Activated T-helper 1 cell treated with anti-CD3 and anti-CD28 coated beads, Interleukin-12 subunit alpha, Interleukin-12 subunit beta, Interleukin-2, Interleukin-4 antibody, amounts not matched to agents 30 ng/mL and 10 ng/mL and 1 ng/mL, durations not matched to agents 14 hours and 24 hours and 36 hours (primary cell): Measurements from ENCODE around the gene SCAMP3. TPM values are rescaled to one million over a fixed set of nuclear protein-coding genes. Genes with fewer than 3 reads are reported as not detected.

Source experiments
- DNase-seq: peaks from one replicate; pipeline ENCODE4 v3.0.0; 2021; ENCODE audit warnings: low spot score
- H3K27ac Mint-ChIP-seq: one replicate; pipeline ENCODE4 v1.8.0; 2021; ENCODE audit warnings: mild to moderate bottlenecking, mixed read lengths
- H3K27me3 Mint-ChIP-seq: one replicate; pipeline ENCODE4 v1.8.0; 2022; ENCODE audit warnings: mild to moderate bottlenecking, moderate library complexity, mixed read lengths; ENCODE audit not compliant: insufficient read depth
- H3K36me3 Mint-ChIP-seq: one replicate; pipeline ENCODE4 v1.8.0; 2021; ENCODE audit warnings: low read depth, mixed read lengths
- H3K4me1 Mint-ChIP-seq: one replicate; pipeline ENCODE4 v1.8.0; 2021; ENCODE audit warnings: low read depth, mixed read lengths
- H3K4me3 Mint-ChIP-seq: one replicate; pipeline ENCODE4 v1.8.0; 2021; ENCODE audit warnings: mild to moderate bottlenecking, moderate library complexity, mixed read lengths
- H3K9me3 Mint-ChIP-seq: one replicate; pipeline ENCODE4 v1.8.0; 2021; ENCODE audit warnings: mixed read lengths
- intact Hi-C: fragments of 100-400 bp; cut with micrococcal nuclease; formaldehyde crosslinking; loops from one replicate; pipeline ENCODE4 v1.15.1; 2024
- total RNA-seq: library from RNA; stranded (reverse); gene quantifications from 2 replicates; pipeline ENCODE4 v1.2.3, GENCODE V29; 2022

SCAMP3 gene
- total RNA-seq: 147 and 168 TPM in 2 replicates

- peak; percentile 88 for DNase-seq
- Mint-ChIP-seq H3K27ac (peak within 1 kb of the TSS; percentile 88), H3K36me3 (peaks cover 56% of the 10 kb centered on the region), H3K4me3 (peak within 1 kb of the TSS; percentile 90), H3K9me3 (no peaks in the 10 kb centered on the region), H3K4me1 (peaks cover 38% of the 10 kb centered on the region), H3K27me3 (no peaks in the 10 kb centered on the region)
- intact Hi-C loops: loop anchor here (1.0 to 5.0 kb wide), 10 partner anchors 11 to 595 kb away; partner anchors contain the start of genes CLK2, DAP3, FDPS and GON4L
Observed at GRCh38 chr1:155261852-155262673, at the start of gene SCAMP3. SCAMP3 (minus strand) TSS chr1:155262360; CDS start chr1:155262151, 209 bp downstream.

GRCh38 chr1:155309423-155310021 is 47.4 kb upstream of the SCAMP3 start:
- peak overlapping the region; percentile 92 for H3K4me3 Mint-ChIP-seq
- no peak for DNase-seq
- H3K9me3 Mint-ChIP-seq: no peaks in the 10 kb centered on the region
- intact Hi-C loops: loop anchor here (2.0 kb wide), 1 partner anchor 379 kb away; the partner anchor contains the start of genes DAP3 and YY1AP1
- H3K27me3 Mint-ChIP-seq: no peaks in the 10 kb centered on the region
- peak overlapping the region; percentile 93 for H3K27ac Mint-ChIP-seq
- peaks cover 31% of the 10 kb centered on the region for H3K36me3 Mint-ChIP-seq
- peaks cover 38% of the 10 kb centered on the region for H3K4me1 Mint-ChIP-seq

- DNase-seq: peak; percentile 98
- no peaks in the 10 kb centered on the region for H3K9me3 Mint-ChIP-seq
- H3K4me3 Mint-ChIP-seq: peak within 1 kb of the TSS; percentile 92
- intact Hi-C loops: loop anchor here (1.0 to 2.0 kb wide), 8 partner anchors 15 to 549 kb away; partner anchors contain the start of genes CLK2, DAP3, GON4L and HCN3
- H3K36me3 Mint-ChIP-seq: peaks cover 29% of the 10 kb centered on the region
- H3K27ac Mint-ChIP-seq: peak within 1 kb of the TSS; percentile 93
- H3K27me3 Mint-ChIP-seq: no peaks in the 10 kb centered on the region
- peaks cover 38% of the 10 kb centered on the region for H3K4me1 Mint-ChIP-seq
Observed at GRCh38 chr1:155308493-155309422, 46.6 kb upstream of the SCAMP3 start, which contains the start of gene FDPS. FDPS (plus strand) TSS chr1:155308866; CDS start chr1:155309790, 924 bp downstream.

GRCh38 chr1:155307247-155307740 is 45.1 kb upstream of the SCAMP3 start:
- peaks cover 28% of the 10 kb centered on the region for H3K4me1 Mint-ChIP-seq
- peak overlapping the region; percentile 37 for H3K4me3 Mint-ChIP-seq
- no peaks in the 10 kb centered on the region for H3K9me3 Mint-ChIP-seq
- peaks cover 21% of the 10 kb centered on the region for H3K36me3 Mint-ChIP-seq
- H3K27ac Mint-ChIP-seq: peak overlapping the region; percentile 37
- intact Hi-C loops: no loop called here
- DNase-seq: no peak
- no peaks in the 10 kb centered on the region for H3K27me3 Mint-ChIP-seq

- Mint-ChIP-seq H3K9me3 (no peaks in the 10 kb centered on the region), H3K4me1 (peaks cover 14% of the 10 kb centered on the region), H3K27me3 (no peaks in the 10 kb centered on the region), H3K4me3 (no peak overlapping the region), H3K27ac (peak overlapping the region; percentile 69), H3K36me3 (peaks cover 10% of the 10 kb centered on the region)
- intact Hi-C loops: no loop called here
- DNase-seq: no peak
Observed at GRCh38 chr1:155305881-155306391, 43.8 kb upstream of the SCAMP3 start.

- intact Hi-C loops: no loop called here
- H3K27ac Mint-ChIP-seq: no peak overlapping the region
Observed at GRCh38 chr1:155304558-155305063, 42.5 kb upstream of the SCAMP3 start.

GRCh38 chr1:155301342-155301841 is 39.2 kb upstream of the SCAMP3 start, which contains the start of gene PKLR:
PKLR (minus strand) TSS chr1:155301438; CDS start chr1:155301395, 43 bp downstream.
- no peaks in the 10 kb centered on the region for H3K9me3 Mint-ChIP-seq
- no peak within 1 kb of the TSS for H3K4me3 Mint-ChIP-seq
- H3K27ac Mint-ChIP-seq: no peak within 1 kb of the TSS

More at GRCh38 chr1:155304558-155305063, 42.5 kb upstream of the SCAMP3 start:
- peaks cover 2% of the 10 kb centered on the region for H3K4me1 Mint-ChIP-seq
- no peak overlapping the region for H3K4me3 Mint-ChIP-seq
- no peaks in the 10 kb centered on the region for H3K27me3 Mint-ChIP-seq
- no peaks in the 10 kb centered on the region for H3K9me3 Mint-ChIP-seq
- DNase-seq: no peak
- H3K36me3 Mint-ChIP-seq: no peaks in the 10 kb centered on the region

GRCh38 chr1:155300553-155301329 is 38.6 kb upstream of the SCAMP3 start:
- intact Hi-C loops: no loop called here
- Mint-ChIP-seq H3K4me3 (no peak overlapping the region), H3K4me1 (no peaks in the 10 kb centered on the region), H3K27me3 (peaks cover 8% of the 10 kb centered on the region), H3K27ac (no peak overlapping the region), H3K9me3 (no peaks in the 10 kb centered on the region), H3K36me3 (no peaks in the 10 kb centered on the region)
- DNase-seq: no peak

More at GRCh38 chr1:155301342-155301841, 39.2 kb upstream of the SCAMP3 start, which contains the start of gene PKLR:
- Mint-ChIP-seq H3K27me3 (peaks cover 2% of the 10 kb centered on the region), H3K36me3 (no peaks in the 10 kb centered on the region), H3K4me1 (no peaks in the 10 kb centered on the region)
- intact Hi-C loops: no loop called here
- DNase-seq: no peak

- Mint-ChIP-seq H3K9me3 (no peaks in the 10 kb centered on the region), H3K4me3 (no peak overlapping the region), H3K27me3 (peaks cover 12% of the 10 kb centered on the region), H3K4me1 (no peaks in the 10 kb centered on the region), H3K27ac (no peak overlapping the region), H3K36me3 (no peaks in the 10 kb centered on the region)
- intact Hi-C loops: no loop called here
- DNase-seq: no peak
Observed at GRCh38 chr1:155300024-155300423, 37.9 kb upstream of the SCAMP3 start.

- Mint-ChIP-seq H3K27ac (no peak overlapping the region), H3K9me3 (no peaks in the 10 kb centered on the region), H3K27me3 (peaks cover 28% of the 10 kb centered on the region), H3K4me3 (no peak overlapping the region), H3K4me1 (peaks cover 6% of the 10 kb centered on the region), H3K36me3 (no peaks in the 10 kb centered on the region)
- intact Hi-C loops: no loop called here
- DNase-seq: no peak
Observed at GRCh38 chr1:155297384-155297783, 35.2 kb upstream of the SCAMP3 start.

- Mint-ChIP-seq H3K27ac (no peak overlapping the region), H3K9me3 (no peaks in the 10 kb centered on the region), H3K36me3 (no peaks in the 10 kb centered on the region), H3K27me3 (peaks cover 28% of the 10 kb centered on the region), H3K4me1 (peaks cover 6% of the 10 kb centered on the region), H3K4me3 (no peak overlapping the region)
- intact Hi-C loops: no loop called here
- no peak for DNase-seq
Observed at GRCh38 chr1:155296661-155297060, 34.5 kb upstream of the SCAMP3 start.
